ENCODE results near the gene BORCS5.
"Not testable (repeated sequence)": the region's sequence is repeated elsewhere in the genome, so short reads cannot be mapped to it uniquely, and the experiment has no call there.

Gene BORCS5

GRCh38 chr12:12492547-12492946, 135.7 kb downstream of the BORCS5 start:
- no peak for DNase-seq

DNA sequence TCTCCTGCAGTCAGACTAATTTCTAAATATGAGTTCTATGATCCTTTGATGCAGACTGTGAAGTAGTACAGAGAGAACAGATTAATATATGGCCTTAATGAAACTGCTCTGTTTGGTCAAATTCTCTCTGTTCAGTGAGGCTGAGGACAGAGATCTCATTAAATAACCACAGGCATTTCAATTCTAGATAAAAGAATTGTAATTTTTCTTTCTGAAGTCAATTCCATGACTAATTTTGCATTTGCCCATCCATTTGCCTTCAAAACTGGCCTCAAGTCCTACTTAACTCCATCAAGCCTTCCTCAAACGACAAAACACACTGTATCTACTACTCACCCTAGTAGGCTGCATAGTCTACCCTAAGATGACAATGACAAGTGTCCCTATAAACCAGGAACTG, 138.7 kb downstream of the BORCS5 start:
- no peak for DNase-seq

DNA sequence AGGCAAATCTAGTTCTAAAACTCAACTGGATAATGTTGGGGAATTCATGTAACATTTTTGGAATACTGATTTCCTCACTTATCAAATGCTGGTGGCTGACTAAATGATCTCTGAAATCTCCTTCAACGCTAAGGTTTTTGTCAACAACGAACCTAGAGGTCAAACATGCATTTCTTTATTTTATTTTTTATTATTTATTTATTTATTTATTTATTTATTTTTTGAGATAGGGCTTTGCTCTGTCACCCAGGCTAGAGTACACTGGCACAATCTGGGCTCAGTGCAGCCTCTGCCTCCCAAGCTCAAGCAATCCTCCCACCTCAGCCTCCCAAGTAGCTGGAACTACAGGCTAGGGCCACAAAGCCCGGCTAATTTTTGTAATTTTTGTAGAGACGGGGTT, 141.3 kb downstream of the BORCS5 start:
- DNase-seq, result no peak

DNA sequence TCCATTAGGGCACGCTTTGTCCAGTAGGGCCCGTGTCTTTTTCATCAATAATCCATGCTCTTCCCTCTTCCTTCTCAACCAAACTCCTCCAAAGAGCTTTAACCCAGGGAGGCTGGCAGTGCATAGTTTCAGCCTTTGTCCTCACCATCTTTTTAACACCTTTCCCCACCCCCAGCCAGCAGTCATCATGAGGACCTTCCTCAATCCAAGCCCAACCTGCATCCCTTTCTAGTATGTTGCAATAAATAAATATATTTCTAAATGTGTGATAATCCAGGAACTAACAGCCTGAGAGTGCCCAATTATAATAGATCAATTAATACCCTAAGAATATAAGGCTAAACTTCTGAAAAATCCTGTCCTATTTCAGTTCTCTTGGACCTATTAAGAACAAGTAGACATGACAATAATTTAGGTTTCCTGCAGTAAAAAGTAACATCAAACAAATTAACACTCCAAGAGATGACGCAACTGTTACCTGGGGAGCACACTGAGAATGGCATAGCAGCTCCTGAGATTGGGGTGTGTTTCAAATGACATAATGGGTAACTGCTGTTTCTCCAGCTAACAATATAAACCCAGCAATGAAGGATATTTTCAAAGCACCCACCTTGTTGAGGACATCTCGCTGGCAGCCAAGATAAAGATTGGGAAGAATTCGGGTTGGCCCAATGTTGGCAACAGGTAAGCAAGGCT, 143.2 kb downstream of the BORCS5 start:
- no peak for DNase-seq

DNA sequence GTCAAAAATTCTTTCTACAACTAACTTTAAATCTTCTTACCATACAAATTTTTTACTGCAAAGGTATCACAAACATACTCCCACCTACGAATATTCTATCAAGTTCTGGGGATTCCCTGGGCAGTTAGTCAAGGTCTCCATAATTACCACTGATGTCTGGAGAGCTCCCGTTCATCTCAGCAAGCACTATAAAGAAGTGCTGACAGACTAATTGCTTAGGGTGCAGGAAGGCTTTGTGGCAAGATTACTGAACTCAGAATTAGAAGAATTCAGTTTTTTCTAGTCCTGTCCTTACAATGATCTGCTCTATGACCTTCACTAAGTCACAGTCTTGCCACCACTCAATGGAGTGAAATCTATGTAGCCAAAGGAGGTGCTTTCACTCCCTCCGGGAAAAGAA, 144.2 kb downstream of the BORCS5 start:
- DNase-seq, result no peak

GRCh38 chr12:12502130-12502814, 145.4 kb downstream of the BORCS5 start:
- not testable (repeated sequence) for DNase-seq

DNA sequence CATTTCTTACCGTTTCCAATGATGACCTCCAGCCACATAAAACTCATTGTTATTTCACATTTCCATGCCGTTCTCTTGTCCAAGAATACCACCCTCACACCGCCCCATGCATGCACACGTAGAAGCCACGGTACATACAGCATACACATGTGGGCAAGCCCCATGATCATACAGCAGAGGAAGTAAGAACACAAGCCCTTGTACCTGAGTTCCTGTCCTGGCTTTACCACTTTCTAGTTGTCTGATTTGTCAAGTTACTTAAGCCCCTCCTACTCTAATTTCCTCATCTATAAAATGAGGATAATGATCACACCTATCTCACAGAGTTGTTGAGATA, 145.9 kb downstream of the BORCS5 start:
- no peak for DNase-seq

- no peak for DNase-seq
Measured at GRCh38 chr12:12503384-12504078, 146.7 kb downstream of the BORCS5 start.

- no peak for DNase-seq
Measured at GRCh38 chr12:12505544-12506495, 148.9 kb downstream of the BORCS5 start.

DNA sequence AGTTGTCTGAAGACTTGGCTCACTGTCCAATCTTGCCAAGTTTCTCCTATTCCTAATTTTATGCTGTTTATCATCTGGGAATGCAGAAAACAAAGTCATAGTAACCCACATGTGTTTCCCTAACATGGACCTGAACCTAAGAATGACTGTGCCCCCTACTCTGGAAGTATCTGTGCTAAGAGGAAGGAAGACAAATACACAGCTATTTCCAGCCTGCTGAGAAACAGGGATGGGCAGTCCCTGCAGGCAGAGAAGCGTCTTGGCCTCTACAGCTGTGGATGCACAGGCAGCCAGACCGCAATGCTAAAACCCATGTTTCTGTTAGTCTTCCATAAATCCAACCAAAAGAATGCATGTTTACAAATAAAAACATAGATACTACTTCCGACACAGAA, 149.6 kb downstream of the BORCS5 start:
- no peak for DNase-seq

DNA sequence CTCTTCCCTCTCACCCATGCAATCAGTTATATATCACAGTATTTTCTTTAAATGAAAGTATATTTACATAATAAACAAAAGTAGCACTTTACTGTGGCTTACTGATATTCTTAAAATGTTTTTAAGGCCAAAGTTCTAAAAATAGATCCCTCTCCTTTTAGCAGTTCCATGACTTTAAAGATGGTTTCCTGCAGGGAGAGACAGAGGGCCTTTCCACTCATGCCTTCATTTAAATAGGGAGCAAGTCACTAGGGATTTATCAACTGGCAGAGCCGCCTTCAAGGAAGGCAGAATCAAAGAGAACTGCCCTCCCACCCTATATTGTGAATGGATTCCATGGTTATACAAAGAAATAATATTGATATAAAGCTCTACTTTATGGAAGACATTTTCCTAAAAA, 150.2 kb downstream of the BORCS5 start:
- DNase-seq, result no peak

DNA sequence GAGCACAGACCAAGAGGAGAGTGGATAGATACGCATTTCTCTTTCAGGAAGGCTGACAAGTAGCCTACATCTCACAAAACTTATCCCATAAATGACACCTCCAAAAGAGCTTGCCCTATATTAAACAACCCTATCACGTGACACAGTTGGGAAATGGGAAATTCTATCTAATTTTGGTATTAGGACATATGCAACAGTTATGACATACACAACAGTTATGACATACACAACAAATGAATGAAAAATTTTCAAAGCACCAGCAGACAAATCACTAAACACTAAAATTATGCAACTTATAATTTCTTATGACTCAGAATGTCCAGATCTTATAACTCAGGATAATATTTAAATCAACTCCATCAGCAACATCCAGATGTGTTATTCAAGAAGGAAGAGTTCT, 151.7 kb downstream of the BORCS5 start:
- no peak for DNase-seq

- no peak for DNase-seq
Measured at GRCh38 chr12:12510141-12510540, 153.3 kb downstream of the BORCS5 start.

GRCh38 chr12:12510551-12510950, 153.7 kb downstream of the BORCS5 start:
- no peak for DNase-seq

GRCh38 chr12:12511021-12511783, 154.3 kb downstream of the BORCS5 start:
- no peak for DNase-seq

DNA sequence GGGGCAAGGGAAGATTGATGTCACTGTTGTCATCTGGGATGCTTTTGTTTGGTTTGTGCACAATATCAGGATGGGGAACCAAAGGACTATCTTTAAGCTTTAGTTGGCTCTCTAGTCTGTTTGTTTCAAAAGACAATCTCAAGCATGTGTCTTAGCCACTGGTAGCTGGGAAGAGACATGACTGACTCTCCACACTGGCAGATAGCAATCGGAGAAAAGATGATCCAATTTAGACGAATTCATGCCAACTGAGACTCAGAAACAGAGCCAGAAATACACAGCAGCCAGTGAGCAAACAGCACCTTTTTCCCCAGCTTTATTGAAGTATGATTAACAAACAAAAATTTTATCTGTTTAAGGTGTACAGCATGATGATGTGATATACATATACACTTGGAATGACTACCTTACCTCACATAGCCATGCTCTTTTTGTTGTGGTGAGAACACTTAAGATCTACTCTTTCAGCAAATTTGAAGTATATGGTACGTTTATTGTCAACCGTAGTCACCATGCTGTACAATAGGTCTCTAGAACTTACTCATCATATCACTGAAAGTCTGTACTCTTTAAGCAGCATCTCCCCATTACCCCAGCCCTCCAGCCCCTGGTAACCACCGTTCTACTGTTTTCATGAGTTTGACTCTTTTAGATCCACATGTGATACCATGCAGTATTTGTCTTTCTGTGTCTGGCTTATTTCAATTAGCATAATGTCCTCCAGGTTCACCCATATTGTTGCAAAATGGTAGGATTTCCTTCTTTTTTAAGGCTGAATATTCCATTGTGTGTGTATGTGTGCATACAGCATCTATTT, 155.2 kb downstream of the BORCS5 start:
- DNase-seq, result no peak

GRCh38 chr12:12513416-12514006, 156.6 kb downstream of the BORCS5 start:
- no peak for DNase-seq

- DNase-seq, result no peak
Measured at GRCh38 chr12:12518464-12518845, 161.6 kb downstream of the BORCS5 start.

DNA sequence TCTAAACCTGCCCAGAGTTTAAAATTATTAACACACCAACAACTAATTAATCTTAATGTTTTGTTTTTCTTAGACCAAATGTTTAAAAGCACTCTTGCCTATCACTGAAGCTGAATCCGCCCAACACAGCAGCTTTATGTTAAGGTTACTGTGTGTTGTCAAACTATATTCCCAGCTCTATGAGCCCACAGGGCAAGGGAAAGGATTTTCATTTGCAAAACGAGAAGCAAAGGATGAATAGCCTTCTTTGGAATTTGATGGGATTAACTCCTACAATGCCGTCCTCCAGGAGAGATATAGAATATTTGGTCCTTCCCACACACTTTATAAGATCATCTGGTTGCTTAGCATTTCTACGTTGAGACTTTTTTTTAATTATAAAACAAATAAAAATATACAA, 162.0 kb downstream of the BORCS5 start:
- DNase-seq, result no peak
